CD4-positive, CD25-positive, alpha-beta regulatory T cell (primary cell): ENCODE data around the gene TRIM7. TPM values are rescaled to one million over a fixed set of nuclear protein-coding genes. Genes with fewer than 3 reads are reported as not detected.
A peak's percentile ranks its signal among the peaks of the same experiment; 100 is the strongest.

Source experiments
- ATAC-seq, 2 donors: fragments of 150-1000 bp; cut with Tn5 transposase; one replicate each; pipeline ENCODE4 v1.10.0; 2021; ENCODE audit warnings: low read depth in 2 of 2, moderate number of reproducible peaks in 2 of 2, moderate library complexity in 1 of 2
- DNase-seq, 3 donors: peaks; one replicate each; pipeline versions ENCODE4 v3.0.0 to v3.0.0-alpha.2; 2012 to 2022; ENCODE audit warnings: mixed read lengths in 1 of 3
- H3K27ac ChIP-seq: one replicate; pipeline ENCODE4 v1.7.0; 2013; ENCODE audit warnings: mild to moderate bottlenecking, low read length; ENCODE audit not compliant: insufficient read depth, poor library complexity, severe bottlenecking
- H3K27me3 ChIP-seq: one replicate; pipeline ENCODE4 v1.7.0; 2013; ENCODE audit warnings: low read length; ENCODE audit not compliant: control insufficient read depth, insufficient read depth
- H3K36me3 ChIP-seq: one replicate; pipeline ENCODE4 v1.7.0; 2013; ENCODE audit warnings: mild to moderate bottlenecking, low read length, moderate library complexity; ENCODE audit not compliant: control insufficient read depth, insufficient read depth
- H3K4me1 ChIP-seq: 2 replicates; pipeline ENCODE4 v1.7.0; 2013; ENCODE audit warnings: mild to moderate bottlenecking, low read length; ENCODE audit not compliant: insufficient read depth, control insufficient read depth, poor library complexity, severe bottlenecking
- H3K4me3 ChIP-seq: one replicate; pipeline ENCODE4 v1.7.0; 2013; ENCODE audit warnings: low read depth, mild to moderate bottlenecking, low read length, moderate library complexity
- H3K9me3 ChIP-seq, 2 experiments: 1 replicate in 1 of 2; 2 replicates in 1 of 2; pipeline ENCODE4 v1.7.0; 2013; ENCODE audit warnings: low read length in 2 of 2, mild to moderate bottlenecking in 1 of 2, moderate library complexity in 1 of 2; ENCODE audit not compliant: control insufficient read depth in 2 of 2
- H3K27ac Mint-ChIP-seq, 3 donors: one replicate each; pipeline ENCODE4 v1.8.0; 2020 to 2022; ENCODE audit warnings: mild to moderate bottlenecking in 3 of 3, mixed read lengths in 3 of 3, moderate library complexity in 2 of 3
- H3K27me3 Mint-ChIP-seq: one replicate; pipeline ENCODE4 v1.8.0; 2022; ENCODE audit warnings: mild to moderate bottlenecking, mixed read lengths
- H3K36me3 Mint-ChIP-seq: one replicate; pipeline ENCODE4 v1.8.0; 2020; ENCODE audit warnings: mixed read lengths
- H3K4me1 Mint-ChIP-seq, 4 donors: one replicate each; pipeline ENCODE4 v1.8.0; 2020 to 2022; ENCODE audit warnings: mixed read lengths in 4 of 4, mild to moderate bottlenecking in 1 of 4
- H3K4me3 Mint-ChIP-seq, 4 donors: one replicate each; pipeline ENCODE4 v1.8.0; 2020 to 2022; ENCODE audit warnings: mild to moderate bottlenecking in 4 of 4, mixed read lengths in 4 of 4, moderate library complexity in 3 of 4
- H3K9me3 Mint-ChIP-seq, 7 donors: one replicate each; pipeline ENCODE4 v1.8.0; 2020 to 2022; ENCODE audit warnings: mixed read lengths in 7 of 7, mild to moderate bottlenecking in 3 of 7, moderate library complexity in 2 of 7
- polyA plus RNA-seq, 4 donors: library from polyadenylated mRNA; unstranded; fragments of 300-500 nt; fragmentation: Illumina TruSeq; gene quantifications; one replicate each; pipeline ENCODE4 v1.2.3, GENCODE V29; 2021
- total RNA-seq: library from RNA; stranded (reverse); gene quantifications from one replicate; pipeline ENCODE4 v1.2.3, GENCODE V29; 2022

Gene TRIM7
- total and polyA plus RNA-seq, 5 donors from 2014 or later, result 0.16 to 0.72 (median 0.47) TPM; not detected in 2

DNA sequence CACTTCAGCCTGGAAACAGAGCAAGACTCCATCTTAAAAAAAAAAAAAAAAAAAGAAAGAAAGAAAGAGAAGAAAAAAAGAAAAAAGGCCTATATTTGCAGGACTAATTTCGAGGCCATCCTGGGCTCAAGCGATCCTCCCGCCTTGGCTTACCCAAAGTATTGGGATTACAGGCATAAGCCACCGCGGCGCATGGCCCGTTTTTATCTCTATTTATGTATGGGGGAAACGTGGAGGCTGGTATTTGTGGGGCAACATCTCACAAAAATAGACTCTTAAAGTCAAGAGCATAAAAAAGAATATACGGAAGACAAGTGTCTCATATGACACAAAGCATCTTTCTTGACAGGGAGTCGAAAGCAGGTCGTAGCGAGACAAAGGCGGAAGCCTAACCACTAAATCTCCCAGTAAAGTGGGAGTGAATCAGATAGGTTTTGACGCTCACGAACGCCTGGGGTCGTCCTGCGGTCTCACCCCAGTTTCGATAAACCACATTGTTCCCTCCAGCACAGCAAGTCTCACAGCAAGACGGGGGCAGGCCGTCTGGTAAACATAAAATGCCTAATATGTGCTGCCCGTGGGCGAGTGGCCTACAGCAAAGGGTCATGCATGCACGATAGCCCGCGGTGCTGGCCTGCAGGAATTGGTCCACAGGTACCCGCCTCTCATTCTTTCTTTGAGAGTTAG lies 16.3 kb upstream of the TRIM7 start:
- peak overlapping the region; percentile 97 to 99 (median 98) for H3K4me3 Mint-ChIP-seq
- peaks cover 9% of the 10 kb centered on the region for H3K36me3 Mint-ChIP-seq
- Histone ChIP-seq H3K36me3 (no peaks in the 10 kb centered on the region), H3K4me1 (peaks cover 39% of the 10 kb centered on the region), H3K4me3 (peak overlapping the region; percentile 87), H3K9me3 (no peaks in the 10 kb centered on the region), H3K27me3 (no peaks in the 10 kb centered on the region), H3K27ac (peak overlapping the region; percentile 98)
- peaks cover 27 to 73% (median 47%) of the 10 kb centered on the region in 4 donors for H3K4me1 Mint-ChIP-seq
- H3K27me3 Mint-ChIP-seq, result peaks cover 35% of the 10 kb centered on the region
- DNase-seq (peak; percentile 46 to 64 (median 50)), ATAC-seq (no peak)
- H3K9me3 Mint-ChIP-seq, result peaks cover 0 to 16% (median 2%) of the 10 kb centered on the region in 7 donors
- H3K27ac Mint-ChIP-seq, result peak overlapping the region; percentile 99 to 100 (median 100)

DNA sequence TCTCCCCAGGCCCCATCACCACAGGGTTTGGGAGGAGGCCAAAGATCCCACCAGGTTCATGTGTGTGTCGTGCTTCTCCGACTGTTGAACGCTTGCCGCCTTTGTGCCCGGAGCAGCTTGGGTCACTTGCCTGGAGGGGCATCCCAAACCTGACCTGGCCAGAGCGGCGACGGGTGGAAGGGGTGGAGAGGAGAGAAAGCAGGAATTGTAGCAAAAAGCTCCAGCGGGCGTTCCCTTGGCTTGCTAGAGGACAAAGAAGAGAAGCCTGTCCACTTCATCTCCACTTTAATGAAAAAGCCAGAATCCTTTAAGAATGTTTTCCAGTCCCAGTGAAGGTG lies 15.2 kb upstream of the TRIM7 start:
- DNase-seq (no peak), ATAC-seq (no peak)
- H3K4me1 Mint-ChIP-seq, result peaks cover 27 to 65% (median 40%) of the 10 kb centered on the region in 4 donors
- H3K36me3 Mint-ChIP-seq, result peaks cover 9% of the 10 kb centered on the region
- Histone ChIP-seq H3K27ac (no peak overlapping the region), H3K4me1 (peaks cover 34% of the 10 kb centered on the region), H3K4me3 (no peak overlapping the region), H3K9me3 (no peaks in the 10 kb centered on the region), H3K27me3 (no peaks in the 10 kb centered on the region), H3K36me3 (no peaks in the 10 kb centered on the region)
- H3K27me3 Mint-ChIP-seq, result peaks cover 35% of the 10 kb centered on the region
- peak overlapping the region in 1 of 3 donors; percentile 100 for H3K27ac Mint-ChIP-seq
- peaks cover 0 to 16% (median 2%) of the 10 kb centered on the region in 7 donors for H3K9me3 Mint-ChIP-seq
- H3K4me3 Mint-ChIP-seq, result peak overlapping the region; percentile 61 to 98 (median 84)

DNA sequence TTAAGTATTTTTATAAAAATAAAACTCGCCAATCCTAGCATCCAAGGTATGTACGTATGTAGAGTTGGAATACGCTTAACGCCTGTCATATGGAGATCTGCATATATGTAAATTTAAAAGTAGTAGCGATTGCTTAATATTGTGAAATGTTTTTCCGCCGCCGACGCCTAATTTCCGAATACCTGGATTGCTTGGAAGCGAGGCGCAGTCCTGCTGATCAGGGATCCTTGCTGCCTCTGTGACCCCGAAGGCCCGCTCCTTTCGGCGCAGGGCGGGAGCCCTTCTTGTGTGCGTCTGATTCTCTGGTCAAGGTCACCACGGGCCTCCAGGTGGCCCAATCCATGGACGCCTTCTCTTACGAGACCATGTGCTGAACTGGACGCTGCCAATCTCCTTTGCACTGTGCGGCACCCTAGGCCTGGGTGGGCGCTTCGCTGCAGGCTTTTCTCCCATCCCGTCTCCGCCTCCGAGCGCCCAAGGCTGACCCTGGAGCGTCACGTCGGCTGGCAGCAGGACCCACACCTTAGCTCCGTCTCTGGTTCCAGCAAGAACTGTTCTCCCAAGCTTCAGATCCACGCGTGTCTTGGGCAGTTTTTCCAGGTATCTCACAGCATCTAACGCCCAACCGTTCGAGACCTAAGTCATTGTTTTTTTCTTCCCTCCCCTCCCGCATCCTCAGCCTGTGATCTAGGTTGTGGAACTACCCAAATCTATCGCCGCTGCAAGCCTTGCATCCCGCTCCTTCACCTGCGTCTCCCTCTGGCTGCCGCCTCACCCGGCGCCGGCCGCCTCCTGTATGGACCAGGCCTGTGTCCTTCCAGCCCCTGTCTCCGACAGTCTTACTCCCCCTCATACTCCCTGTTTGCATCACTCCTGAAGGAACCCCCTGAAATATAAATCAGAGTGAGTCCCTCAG lies 14.5 kb upstream of the TRIM7 start:
- peaks cover 9% of the 10 kb centered on the region for H3K36me3 Mint-ChIP-seq
- H3K27me3 Mint-ChIP-seq, result peaks cover 35% of the 10 kb centered on the region
- H3K4me3 Mint-ChIP-seq, result peak overlapping the region; percentile 61 to 97 (median 66)
- H3K4me3 ChIP-seq, result no peak overlapping the region
- H3K9me3 ChIP-seq, result no peaks in the 10 kb centered on the region
- peak overlapping the region in 1 of 3 donors; percentile 73 for H3K27ac Mint-ChIP-seq
- H3K4me1 ChIP-seq, result peaks cover 28% of the 10 kb centered on the region
- ATAC-seq, result no peak
- no peaks in the 10 kb centered on the region for H3K36me3 ChIP-seq
- H3K4me1 Mint-ChIP-seq, result peaks cover 27 to 62% (median 38%) of the 10 kb centered on the region in 4 donors
- DNase-seq, result no peak
- no peak overlapping the region for H3K27ac ChIP-seq
- no peaks in the 10 kb centered on the region for H3K27me3 ChIP-seq
- H3K9me3 Mint-ChIP-seq, result peaks cover 0 to 16% (median 2%) of the 10 kb centered on the region in 7 donors

DNA sequence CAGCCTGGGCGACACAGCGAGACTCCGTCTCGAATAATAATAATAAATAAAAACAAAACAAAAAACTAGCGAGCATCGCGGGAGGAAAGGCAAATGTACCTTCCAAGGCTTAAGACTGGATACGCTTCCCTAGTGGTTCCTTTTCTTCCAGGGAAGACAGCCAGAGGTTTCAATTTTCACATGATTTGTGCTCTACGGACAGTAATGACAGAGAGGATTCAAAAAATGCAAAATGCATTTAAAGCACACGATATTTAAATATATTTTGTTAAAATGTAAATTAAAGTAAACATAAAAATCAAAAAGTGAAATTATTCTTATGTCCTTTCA lies 13.8 kb upstream of the TRIM7 start:
- Histone ChIP-seq H3K4me3 (peak overlapping the region; percentile 35), H3K9me3 (no peaks in the 10 kb centered on the region), H3K36me3 (no peaks in the 10 kb centered on the region), H3K27ac (peak overlapping the region; percentile 72), H3K4me1 (peaks cover 22% of the 10 kb centered on the region), H3K27me3 (no peaks in the 10 kb centered on the region)
- Mint-ChIP-seq H3K27me3 (peaks cover 35% of the 10 kb centered on the region), H3K4me3 (peak overlapping the region; percentile 83 to 99 (median 96)), H3K36me3 (peaks cover 9% of the 10 kb centered on the region), H3K4me1 (peaks cover 27 to 57% (median 34%) of the 10 kb centered on the region in 4 donors), H3K27ac (peak overlapping the region; percentile 91 to 100 (median 93)), H3K9me3 (peaks cover 0 to 16% (median 2%) of the 10 kb centered on the region in 7 donors)
- no peak for DNase-seq
- no peak for ATAC-seq

DNA sequence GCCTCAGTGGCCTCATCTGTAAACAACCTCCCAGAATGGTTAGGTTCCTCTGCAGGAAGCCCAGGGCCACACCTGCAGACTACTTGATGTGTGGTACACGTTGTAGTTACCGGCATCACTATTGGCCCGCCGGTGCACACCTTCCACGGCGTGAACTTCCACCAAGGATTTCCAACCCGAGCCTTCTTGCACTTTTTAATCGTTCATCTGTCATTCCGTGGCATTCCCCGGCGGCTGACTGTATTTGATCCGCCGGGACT lies 12.7 kb upstream of the TRIM7 start:
- no peaks in the 10 kb centered on the region for H3K36me3 ChIP-seq
- Mint-ChIP-seq H3K27me3 (peaks cover 27% of the 10 kb centered on the region), H3K27ac (peak overlapping the region; percentile 91 to 100 (median 93)), H3K36me3 (peaks cover 9% of the 10 kb centered on the region), H3K4me1 (peaks cover 26 to 54% (median 29%) of the 10 kb centered on the region in 4 donors), H3K9me3 (peaks cover 0 to 16% (median 2%) of the 10 kb centered on the region in 7 donors), H3K4me3 (peak overlapping the region; percentile 83 to 99 (median 96))
- H3K27ac ChIP-seq, result peak overlapping the region; percentile 72
- peaks cover 21% of the 10 kb centered on the region for H3K4me1 ChIP-seq
- ATAC-seq (peak; percentile 17 to 27), DNase-seq (peak in 2 of 3 donors; percentile 40 to 43)
- no peaks in the 10 kb centered on the region for H3K27me3 ChIP-seq
- peak overlapping the region; percentile 90 for H3K4me3 ChIP-seq
- H3K9me3 ChIP-seq, result no peaks in the 10 kb centered on the region

DNA sequence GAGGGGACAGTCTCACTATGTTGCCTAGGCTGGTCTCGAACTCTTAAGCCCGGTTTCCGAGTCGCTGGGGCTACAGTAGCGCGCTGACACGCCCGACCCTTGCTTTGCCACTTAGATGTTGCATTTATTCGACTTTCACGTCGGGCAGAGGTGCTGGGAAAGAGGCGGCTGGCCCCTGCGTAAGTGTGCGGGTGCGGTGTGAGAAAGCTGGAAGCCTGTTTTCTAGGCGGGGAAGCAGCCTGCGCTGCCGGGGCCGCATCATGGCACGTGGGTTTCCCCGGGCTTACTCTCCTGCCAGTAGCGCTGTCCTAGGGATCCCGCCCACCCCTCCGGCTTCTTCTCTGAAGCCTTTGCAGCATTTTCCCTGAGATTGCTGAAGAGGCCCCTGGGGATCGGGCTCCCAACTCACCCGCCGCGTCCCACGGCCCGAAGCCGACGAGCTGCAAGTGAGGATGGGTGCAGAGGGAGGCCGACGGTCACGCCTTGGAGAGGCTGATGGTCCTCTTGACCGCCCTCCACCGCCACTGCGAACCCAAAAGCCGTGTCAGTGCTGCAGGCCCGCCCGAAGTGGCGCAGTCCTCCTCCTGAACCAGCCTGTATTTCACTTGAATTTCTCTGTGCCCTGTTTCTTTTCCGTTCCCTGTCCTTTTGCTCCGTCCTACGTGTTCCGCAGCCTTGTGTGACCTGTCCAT lies 12.3 kb upstream of the TRIM7 start:
- H3K9me3 ChIP-seq, result no peaks in the 10 kb centered on the region
- Mint-ChIP-seq H3K4me1 (peaks cover 23 to 51% (median 25%) of the 10 kb centered on the region in 4 donors), H3K36me3 (peaks cover 8% of the 10 kb centered on the region), H3K27ac (peak overlapping the region; percentile 91 to 100 (median 93)), H3K27me3 (peaks cover 23% of the 10 kb centered on the region), H3K9me3 (peaks cover 0 to 14% (median 2%) of the 10 kb centered on the region in 7 donors), H3K4me3 (peak overlapping the region; percentile 83 to 99 (median 96))
- peaks cover 17% of the 10 kb centered on the region for H3K4me1 ChIP-seq
- ATAC-seq (peak; percentile 17 to 28), DNase-seq (peak; percentile 41 to 68 (median 58))
- H3K4me3 ChIP-seq, result peak overlapping the region; percentile 90
- H3K27ac ChIP-seq, result peak overlapping the region; percentile 72
- H3K36me3 ChIP-seq, result no peaks in the 10 kb centered on the region
- H3K27me3 ChIP-seq, result no peaks in the 10 kb centered on the region
